Keratinocyte (primary cell): ENCODE results near the gene UCKL1. TPM values are rescaled to one million over a fixed set of nuclear protein-coding genes. Genes with fewer than 3 reads are reported as not detected.

Experiments used
- DNase-seq: peaks from one replicate; pipeline ENCODE4 v3.0.0-alpha.2; 2011; ENCODE audit warnings: low read depth, missing footprints, low spot score
- FAIRE-seq: peaks from 2 replicates; lab custom pipeline; 2011; peaks lifted over from hg19 to GRCh38; lab: Jason Lieb, UNC
- H2AFZ ChIP-seq: 2 replicates; pipeline ENCODE4 v1.6.0; 2012; ENCODE audit warnings: low read length, control low read depth, inconsistent platforms; ENCODE audit not compliant: control insufficient read depth
- H3K27ac ChIP-seq: 2 replicates; pipeline ENCODE4 v1.5.1; 2011; ENCODE audit warnings: low read length; ENCODE audit not compliant: control insufficient read depth, insufficient read depth
- H3K27me3 ChIP-seq: 3 replicates; pipeline ENCODE4 v1.6.0; 2011; ENCODE audit warnings: low read length; ENCODE audit not compliant: control insufficient read depth, insufficient read depth; ENCODE audit errors: extremely low read depth
- H3K36me3 ChIP-seq, 2 experiments: 2 replicates in 1 of 2; 3 replicates in 1 of 2; pipeline ENCODE4 v1.5.1; 2011; ENCODE audit warnings: low read length in 2 of 2, mild to moderate bottlenecking in 1 of 2; ENCODE audit not compliant: control insufficient read depth in 2 of 2, insufficient read depth in 2 of 2; ENCODE audit errors: extremely low read depth in 1 of 2
- H3K4me1 ChIP-seq: 3 replicates; pipeline ENCODE4 v1.5.1; 2011; ENCODE audit warnings: low read length; ENCODE audit not compliant: control insufficient read depth, insufficient read depth; ENCODE audit errors: extremely low read depth
- H3K4me2 ChIP-seq: 3 replicates; pipeline ENCODE4 v1.6.0; 2011; ENCODE audit warnings: low read depth, low read length; ENCODE audit not compliant: control insufficient read depth, insufficient read depth; ENCODE audit errors: extremely low read depth
- H3K4me3 ChIP-seq, 3 experiments: fragments of 200-600 bp in 1 of 3; sonication (generic) in 1 of 3; 2 replicates in 2 of 3; 3 replicates in 1 of 3; pipeline ENCODE4 v1.5.1; 2011 to 2016; ENCODE audit warnings: low read length in 3 of 3, mild to moderate bottlenecking in 3 of 3, control low read depth in 2 of 3, inconsistent platforms in 1 of 3, low read depth in 1 of 3, mixed read lengths in 1 of 3, mixed run types in 1 of 3, moderate library complexity in 1 of 3; ENCODE audit not compliant: control insufficient read depth in 2 of 3, insufficient read depth in 2 of 3; ENCODE audit errors: extremely low read depth in 1 of 3
- H3K79me2 ChIP-seq: 2 replicates; pipeline ENCODE4 v1.6.0; 2012; ENCODE audit warnings: low read length; ENCODE audit not compliant: control insufficient read depth, insufficient read depth
- H3K9ac ChIP-seq: 3 replicates; pipeline ENCODE4 v1.6.0; 2011; ENCODE audit warnings: low read length; ENCODE audit not compliant: control insufficient read depth, insufficient read depth; ENCODE audit errors: extremely low read depth
- H3K9me1 ChIP-seq: 3 replicates; pipeline ENCODE4 v1.6.0; 2011; ENCODE audit warnings: low read length; ENCODE audit not compliant: control insufficient read depth, insufficient read depth; ENCODE audit errors: extremely low read depth
- H3K9me3 ChIP-seq: 2 replicates; pipeline ENCODE4 v1.5.1; 2012; ENCODE audit warnings: low read depth, low read length; ENCODE audit not compliant: control insufficient read depth
- H4K20me1 ChIP-seq: 3 replicates; pipeline ENCODE4 v1.6.0; 2011; ENCODE audit warnings: low read length; ENCODE audit not compliant: control insufficient read depth, insufficient read depth; ENCODE audit errors: extremely low read depth
- EZH2 ChIP-seq: IDR thresholded peaks from one replicate; pipeline ENCODE4 v1.6.1; 2012; ENCODE audit warnings: inconsistent platforms, mild to moderate bottlenecking, low read length, moderate library complexity
- dilution Hi-C: fragments of 300-500 bp; cut with MboI; formaldehyde crosslinking; loops from one replicate; pipeline ENCODE4 v1.7.0; 2020; ENCODE audit warnings: low sequenced_read_pairs; ENCODE audit not compliant: extremely low pct_ligation_motif_present
- polyA plus RNA-seq, 5 experiments: library from polyadenylated mRNA; depleted of rRNA in 3 of 5; stranded (reverse) in 3 of 5; stranded (forward) in 1 of 5; unstranded in 1 of 5; fragments of >200 nt; gene quantifications; 1 replicate in 1 of 5; 2 replicates in 3 of 5; 3 replicates in 1 of 5; pipeline versions ENCODE4 v1.2.1 to v1.2.3, GENCODE V29; 2011 to 2012; ENCODE audit warnings: missing spikeins in 2 of 5, low read depth in 1 of 5, low replicate concordance in 1 of 5
- TF ChIP-seq, protein P1 (sequence below), 3 experiments: IDR thresholded peaks in 1 of 3; conservative IDR thresholded peaks in 1 of 3; optimal IDR thresholded peaks in 1 of 3; 2 replicates in 2 of 3; 3 replicates in 1 of 3; pipeline versions ENCODE3 to v1.5.1; 2011; ENCODE audit warnings: low read length in 3 of 3, mild to moderate bottlenecking in 3 of 3, moderate library complexity in 2 of 3, control low read depth in 1 of 3, inconsistent platforms in 1 of 3; ENCODE audit not compliant: insufficient read depth in 2 of 3; ENCODE audit errors: extremely low read depth in 1 of 3

Gene UCKL1
- polyA plus RNA-seq, 1 donor (not counting 4 experiments of a cell fraction or from before 2014, with no cell fraction given) = 24.1 TPM

DNA sequence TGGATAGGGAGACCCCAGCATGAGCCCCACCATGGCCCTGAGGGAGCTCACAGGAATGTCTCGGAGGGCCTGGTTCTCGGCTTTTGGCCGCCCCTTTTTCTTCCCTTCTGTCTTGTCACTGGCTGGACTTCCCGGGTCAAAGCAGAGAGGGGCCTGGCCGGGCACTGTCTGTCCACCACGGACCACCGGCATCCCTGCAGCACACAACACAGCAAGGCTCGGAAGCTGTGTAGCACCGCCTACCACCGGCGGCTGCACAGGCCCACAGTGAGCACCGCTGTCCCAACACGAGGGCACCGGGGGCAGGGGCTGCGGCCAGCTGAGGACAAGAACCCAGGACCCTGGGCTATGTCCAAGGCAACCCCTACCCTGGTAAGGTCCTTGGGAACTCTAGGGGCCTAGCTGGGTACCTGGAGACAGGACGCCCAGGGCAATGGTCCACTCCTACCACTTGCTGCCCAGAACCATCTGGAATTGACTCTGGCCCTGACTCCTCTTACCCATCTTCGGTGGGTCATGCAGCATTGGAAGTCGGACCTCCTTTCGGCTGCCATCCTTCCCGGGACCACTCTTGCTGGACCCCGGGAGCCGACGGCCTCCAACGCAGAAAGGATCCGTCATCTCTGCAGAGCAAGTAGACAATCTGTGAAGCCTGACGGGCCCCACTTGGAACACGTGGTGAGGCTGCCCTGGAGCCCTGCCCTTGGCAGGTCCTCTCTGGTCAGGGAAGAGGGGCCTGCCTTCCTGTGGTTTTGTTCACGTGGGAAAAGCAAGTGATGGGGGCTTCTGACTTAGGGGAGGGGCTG lies 11.3 kb upstream of the UCKL1 start:
- FAIRE-seq = no peak

DNA sequence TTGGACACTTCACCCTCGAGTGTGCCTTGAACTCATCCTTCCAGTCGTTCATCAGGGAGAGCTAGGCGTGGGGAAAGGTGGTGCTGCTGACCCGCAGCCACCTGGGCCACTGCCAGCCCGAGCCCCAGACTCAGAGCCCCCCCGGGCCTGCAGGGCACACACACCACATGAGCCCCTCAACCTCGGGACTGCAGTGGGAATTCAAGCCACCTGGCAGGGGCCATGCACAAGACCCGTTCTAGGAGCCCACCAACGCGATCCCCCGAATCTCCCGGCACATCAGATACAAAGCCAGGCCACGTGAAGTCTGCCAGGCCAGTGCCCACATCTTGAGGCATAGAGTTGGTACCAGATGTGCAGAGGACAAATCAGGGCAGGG lies 10.7 kb upstream of the UCKL1 start:
- TF ChIP-seq EZH2 = no peak
- TF ChIP-seq, protein P1, sequence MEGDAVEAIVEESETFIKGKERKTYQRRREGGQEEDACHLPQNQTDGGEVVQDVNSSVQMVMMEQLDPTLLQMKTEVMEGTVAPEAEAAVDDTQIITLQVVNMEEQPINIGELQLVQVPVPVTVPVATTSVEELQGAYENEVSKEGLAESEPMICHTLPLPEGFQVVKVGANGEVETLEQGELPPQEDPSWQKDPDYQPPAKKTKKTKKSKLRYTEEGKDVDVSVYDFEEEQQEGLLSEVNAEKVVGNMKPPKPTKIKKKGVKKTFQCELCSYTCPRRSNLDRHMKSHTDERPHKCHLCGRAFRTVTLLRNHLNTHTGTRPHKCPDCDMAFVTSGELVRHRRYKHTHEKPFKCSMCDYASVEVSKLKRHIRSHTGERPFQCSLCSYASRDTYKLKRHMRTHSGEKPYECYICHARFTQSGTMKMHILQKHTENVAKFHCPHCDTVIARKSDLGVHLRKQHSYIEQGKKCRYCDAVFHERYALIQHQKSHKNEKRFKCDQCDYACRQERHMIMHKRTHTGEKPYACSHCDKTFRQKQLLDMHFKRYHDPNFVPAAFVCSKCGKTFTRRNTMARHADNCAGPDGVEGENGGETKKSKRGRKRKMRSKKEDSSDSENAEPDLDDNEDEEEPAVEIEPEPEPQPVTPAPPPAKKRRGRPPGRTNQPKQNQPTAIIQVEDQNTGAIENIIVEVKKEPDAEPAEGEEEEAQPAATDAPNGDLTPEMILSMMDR (optimal IDR thresholded peaks at IDR 0.05 in 1 of 3, IDR thresholded peaks at IDR 0.05 in 1 of 3, conservative IDR thresholded peaks at IDR 0.05 in 1 of 3; ENCODE audit: extremely low read depth in 1 of 3, insufficient read depth in 2 of 3, low read length in 3 of 3) = no peak
- Histone ChIP-seq H3K27me3 (peaks cover 4% of the 10 kb centered on the region), H3K9ac (no peak overlapping the region), H3K9me3 (peaks cover 4% of the 10 kb centered on the region), H3K9me1 (no peaks in the 10 kb centered on the region), H3K79me2 (peaks cover 12% of the 10 kb centered on the region), H4K20me1 (no peaks in the 10 kb centered on the region), H3K4me2 (no peak overlapping the region), H3K36me3 (peaks cover 16 to 27% of the 10 kb centered on the region in 2 experiments), H2AFZ (no peak overlapping the region), H3K4me3 (no peak overlapping the region), H3K27ac (no peak overlapping the region), H3K4me1 (peaks cover 5% of the 10 kb centered on the region)
- dilution Hi-C loops = no loop called here
- FAIRE-seq (no peak), DNase-seq (no peak)

More for the DNA sequence above, 11.3 kb upstream of the UCKL1 start:
- no peaks in the 10 kb centered on the region for H4K20me1 ChIP-seq
- H2AFZ ChIP-seq = no peak overlapping the region
- dilution Hi-C loops = no loop called here
- TF ChIP-seq, protein P1 (optimal IDR thresholded peaks at IDR 0.05 in 1 of 3, IDR thresholded peaks at IDR 0.05 in 1 of 3, conservative IDR thresholded peaks at IDR 0.05 in 1 of 3; ENCODE audit: extremely low read depth in 1 of 3, insufficient read depth in 2 of 3, low read length in 3 of 3) = no peak
- TF ChIP-seq EZH2 = no peak
- H3K4me1 ChIP-seq = peaks cover 5% of the 10 kb centered on the region
- no peak overlapping the region for H3K9ac ChIP-seq
- no peaks in the 10 kb centered on the region for H3K9me1 ChIP-seq
- no peak overlapping the region for H3K27ac ChIP-seq
- H3K79me2 ChIP-seq = peaks cover 12% of the 10 kb centered on the region
- peaks cover 4% of the 10 kb centered on the region for H3K9me3 ChIP-seq
- peaks cover 4% of the 10 kb centered on the region for H3K27me3 ChIP-seq
- H3K4me3 ChIP-seq = no peak overlapping the region
- H3K36me3 ChIP-seq = peaks cover 13 to 23% of the 10 kb centered on the region in 2 experiments
- DNase-seq = no peak
- H3K4me2 ChIP-seq = no peak overlapping the region
